HG02938 (cell line): ENCODE results near the gene SRRM5.
A peak's percentile ranks its signal among the peaks of the same experiment; 100 is the strongest.
"Not testable (repeated sequence)": the region's sequence is repeated elsewhere in the genome, so short reads cannot be mapped to it uniquely, and the experiment has no call there.

Experiments used
- ATAC-seq: cut with Tn5 transposase; IDR thresholded peaks from one replicate; pipeline ENCODE4 v1.9.1; 2021; ENCODE audit warnings: mild to moderate bottlenecking, moderate library complexity; ENCODE audit not compliant: unreplicated experiment

Gene SRRM5, protein sequence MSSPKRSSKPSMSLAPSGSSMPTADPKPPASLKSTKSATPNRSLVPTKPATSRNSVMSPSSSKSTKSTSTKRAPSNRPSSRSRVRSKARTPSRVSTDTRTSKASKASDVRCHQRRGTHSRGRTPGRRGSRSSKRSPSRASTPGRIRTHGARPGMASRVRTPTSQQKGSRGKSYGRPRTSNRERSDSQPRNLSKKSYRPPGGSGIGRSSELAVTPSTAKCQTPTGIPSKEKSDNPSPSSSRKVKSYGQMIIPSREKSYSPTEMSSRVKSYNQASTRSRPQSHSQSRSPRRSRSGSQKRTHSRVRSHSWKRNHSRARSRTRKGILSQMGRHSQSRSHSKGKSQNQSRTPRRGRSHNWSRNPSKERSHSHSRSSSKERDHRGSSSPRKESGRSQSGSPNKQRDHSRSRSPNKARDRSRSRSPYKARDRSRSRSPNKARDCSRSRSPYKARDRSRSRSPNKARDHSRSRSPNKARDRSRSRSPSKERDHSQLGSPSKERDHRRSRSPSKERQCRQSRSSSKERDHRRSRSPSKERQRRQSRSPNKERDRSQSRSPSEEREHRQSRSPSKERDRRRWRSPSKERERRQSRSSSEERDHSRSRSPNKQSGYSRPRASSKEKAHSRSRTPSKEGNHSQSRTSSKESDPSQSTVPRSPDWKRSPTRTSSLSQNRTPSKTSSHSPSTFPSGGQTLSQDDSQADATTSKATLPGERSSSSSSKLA

GRCh38 chr19:43611788-43612187 is at the start of gene SRRM5:
SRRM5 (plus strand) TSS chr19:43612088; CDS start chr19:43612122, 34 bp downstream.
- ATAC-seq = no peak

DNA sequence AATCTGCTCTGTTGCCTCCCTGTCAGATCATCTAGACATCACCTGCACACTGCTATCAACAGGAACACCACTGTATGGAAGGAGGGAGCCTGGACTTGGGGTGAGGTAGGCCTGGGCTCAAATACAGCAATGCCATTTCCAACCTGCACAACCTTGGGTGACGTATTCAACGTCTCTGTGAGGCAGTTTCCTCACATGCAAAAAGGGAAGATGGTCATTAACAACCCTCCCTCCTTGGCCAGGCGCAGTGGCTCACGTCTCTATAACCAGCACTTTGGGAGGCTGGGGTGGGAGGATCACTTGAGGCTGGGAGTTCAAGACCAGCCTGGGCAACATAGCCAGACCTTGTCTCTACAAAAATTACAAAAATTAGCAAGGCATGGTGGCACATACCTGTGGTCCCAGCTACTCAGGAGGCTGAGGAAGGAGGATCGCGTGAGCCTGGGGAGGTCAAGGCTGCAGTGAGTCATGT is 49.6 kb upstream of the SRRM5 start:
- no peak for ATAC-seq

- ATAC-seq = peak; percentile 78
Observed at GRCh38 chr19:43562698-43563241, 49.1 kb upstream of the SRRM5 start.

DNA sequence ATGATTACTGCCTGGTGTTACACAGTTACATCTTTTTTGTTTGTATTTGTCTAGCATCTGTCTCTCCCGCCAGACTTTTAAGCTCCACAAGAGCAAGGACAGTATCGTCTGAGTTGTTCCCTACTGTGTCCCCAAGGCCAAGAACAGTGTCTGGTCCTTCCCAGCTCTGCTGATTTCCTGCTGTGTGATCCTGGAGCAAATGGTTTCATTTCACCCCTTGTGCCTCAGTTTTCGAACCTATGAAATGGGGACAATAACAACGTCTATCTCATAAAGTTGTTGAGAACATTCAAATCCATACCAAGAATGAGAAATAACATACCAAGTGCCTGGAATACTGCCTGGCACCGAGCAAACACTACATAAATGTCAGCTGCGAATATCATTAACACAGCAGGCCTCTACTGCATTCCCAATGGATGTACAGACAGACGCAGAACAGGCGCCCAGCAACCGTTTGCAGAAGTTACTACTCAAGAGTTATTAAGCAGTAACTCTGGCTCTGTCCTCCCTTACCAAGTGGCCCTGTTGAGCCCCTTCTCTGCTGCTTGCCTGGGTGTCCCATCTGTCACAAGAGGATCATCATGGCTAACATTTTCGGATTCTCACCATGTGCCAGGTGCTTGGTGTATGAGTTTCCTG is 48.0 kb upstream of the SRRM5 start:
- no peak for ATAC-seq

DNA sequence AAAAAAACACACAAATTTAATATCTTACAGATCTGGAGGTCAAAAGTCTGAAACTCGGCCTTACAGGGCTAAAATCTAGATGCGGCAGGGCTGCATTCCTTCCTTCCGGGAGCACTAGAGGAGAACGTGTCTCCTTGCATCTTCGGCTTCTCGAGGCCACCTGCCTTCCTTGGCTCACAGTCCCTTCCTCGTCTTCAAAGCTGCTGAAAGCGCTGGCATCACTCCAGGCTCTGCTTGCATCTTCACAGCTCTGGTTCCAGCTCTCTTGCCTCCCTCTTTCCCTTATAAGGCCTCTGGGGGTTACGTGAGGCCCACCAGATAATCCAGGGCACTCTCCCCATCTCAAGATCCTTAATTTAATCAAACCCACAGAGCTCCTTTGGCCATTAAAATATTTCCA is 47.1 kb upstream of the SRRM5 start:
- ATAC-seq = no peak

DNA sequence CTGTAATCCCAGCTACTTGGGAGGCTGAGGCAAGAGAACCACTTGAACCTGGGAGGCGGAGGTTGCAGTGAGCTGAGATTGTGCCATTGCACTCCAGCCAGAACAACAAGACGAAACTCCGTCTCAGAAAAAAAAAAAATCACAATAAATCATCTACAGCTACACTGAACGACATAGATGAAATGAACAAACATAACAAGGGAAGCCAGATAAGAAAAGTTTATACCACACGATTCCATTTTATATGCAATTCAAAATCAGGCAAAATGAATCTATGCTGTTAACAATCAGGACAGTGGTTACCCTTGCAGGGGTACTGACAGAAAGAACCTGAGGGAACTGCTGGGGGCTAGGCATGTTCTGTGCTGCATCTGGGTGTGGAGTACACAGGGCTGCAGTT is 42.2 kb upstream of the SRRM5 start:
- no peak for ATAC-seq

GRCh38 chr19:43570174-43570791 is 41.6 kb upstream of the SRRM5 start:
- ATAC-seq = no peak

DNA sequence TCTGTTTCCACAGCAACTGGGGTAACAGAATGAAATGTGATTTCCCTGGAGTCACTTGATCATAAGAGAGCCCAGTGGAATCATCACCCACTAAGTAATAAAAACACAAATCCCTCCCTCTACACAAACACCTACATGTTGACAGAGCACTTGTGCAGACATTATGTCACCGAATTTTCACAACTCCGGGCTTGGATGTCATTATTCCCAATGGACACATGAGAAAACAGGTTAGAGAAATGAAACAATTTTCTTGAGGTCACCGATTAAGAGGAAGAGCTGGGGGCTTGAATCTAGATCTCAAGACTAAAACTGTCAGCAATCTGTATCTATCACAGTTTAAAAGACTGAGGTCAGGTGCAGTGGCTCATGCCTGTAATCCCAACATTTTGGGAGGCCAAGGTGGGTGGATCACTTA is 39.7 kb upstream of the SRRM5 start:
- no peak for ATAC-seq

DNA sequence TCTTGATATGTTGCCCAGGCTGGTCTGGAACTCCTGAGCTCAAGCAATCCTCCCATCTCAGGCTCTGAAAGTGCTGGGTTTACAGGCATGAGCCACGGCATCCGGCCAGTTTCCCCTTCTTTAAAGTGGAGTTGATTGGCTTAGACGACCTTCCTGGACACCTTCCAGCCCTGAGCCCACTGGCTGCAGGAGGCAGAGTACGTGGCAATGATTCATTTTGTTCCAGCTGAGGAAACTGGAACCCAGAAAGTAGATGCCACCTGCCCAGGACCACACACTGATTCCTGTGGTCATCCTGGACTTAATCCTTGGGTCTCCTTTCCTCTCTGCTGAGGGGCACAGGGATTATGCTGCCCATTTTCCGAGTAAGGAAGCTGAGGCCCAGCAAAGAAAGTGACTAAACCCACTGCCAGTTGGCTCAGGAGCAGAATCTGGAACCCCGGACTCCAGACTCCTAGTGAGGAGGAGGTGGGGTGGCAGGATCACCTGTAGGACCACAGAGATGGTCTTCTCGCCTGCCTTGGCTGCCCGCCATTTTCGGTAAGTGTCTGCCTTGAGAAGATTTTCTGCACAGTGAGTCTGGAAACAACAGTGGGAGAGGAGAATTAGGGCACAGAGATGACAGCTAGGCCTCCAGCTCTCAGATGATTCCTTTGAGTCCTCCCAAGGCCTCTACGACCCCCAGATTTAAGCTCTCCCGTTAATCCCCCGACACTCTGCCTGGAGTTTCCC is 37.3 kb upstream of the SRRM5 start:
- ATAC-seq = no peak

DNA sequence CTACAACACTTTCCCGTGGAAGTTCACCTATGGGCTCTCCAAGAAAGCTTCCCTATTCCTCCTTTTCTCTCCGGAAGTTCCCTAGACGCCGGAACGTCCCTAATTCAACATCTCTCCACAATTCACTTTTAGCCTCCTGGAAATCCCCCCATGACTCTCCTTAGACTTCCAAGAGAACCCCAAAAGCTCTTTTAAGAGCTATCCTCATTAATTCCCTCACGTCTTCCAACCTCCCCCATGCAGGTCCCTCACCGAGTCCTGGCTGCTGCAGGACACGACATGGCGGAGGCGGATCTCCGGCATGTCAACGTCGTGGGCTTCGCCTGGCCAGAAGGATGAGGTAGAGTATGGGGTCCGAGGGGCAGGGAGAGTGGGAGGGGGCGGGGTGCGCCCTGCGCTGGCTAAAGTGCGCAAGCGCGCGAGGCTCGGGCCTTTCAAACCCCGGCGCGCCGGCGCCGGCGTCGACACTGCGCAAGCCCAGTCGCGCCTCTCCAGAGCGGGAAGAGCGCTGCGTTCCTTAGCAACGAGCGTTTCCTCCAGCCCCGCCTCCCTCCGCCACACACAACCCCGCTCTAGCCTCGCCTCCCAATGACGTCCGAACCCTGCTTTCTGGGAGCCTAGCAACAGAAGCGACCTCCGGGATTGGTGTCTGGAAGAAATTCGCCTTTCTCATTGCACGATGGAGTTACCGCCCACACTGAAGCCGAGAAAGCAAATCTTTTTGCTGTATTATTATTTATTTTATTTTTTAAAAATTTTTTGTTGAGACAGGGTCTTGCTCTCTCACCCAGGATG is 36.5 kb upstream of the SRRM5 start, which contains the start of the genes PINLYP and XRCC1:
PINLYP (plus strand) TSS at position 646 of the 795 bp plus-strand sequence. CDS start 1,391 bp downstream, outside the sequence.
XRCC1 (minus strand) TSS at position 372 of the 795 bp plus-strand sequence; CDS start at position 303, 69 bp downstream.
- ATAC-seq = peak; percentile 98

- ATAC-seq = peak; percentile 6
Observed at GRCh38 chr19:43575955-43576878, 35.7 kb upstream of the SRRM5 start.

DNA sequence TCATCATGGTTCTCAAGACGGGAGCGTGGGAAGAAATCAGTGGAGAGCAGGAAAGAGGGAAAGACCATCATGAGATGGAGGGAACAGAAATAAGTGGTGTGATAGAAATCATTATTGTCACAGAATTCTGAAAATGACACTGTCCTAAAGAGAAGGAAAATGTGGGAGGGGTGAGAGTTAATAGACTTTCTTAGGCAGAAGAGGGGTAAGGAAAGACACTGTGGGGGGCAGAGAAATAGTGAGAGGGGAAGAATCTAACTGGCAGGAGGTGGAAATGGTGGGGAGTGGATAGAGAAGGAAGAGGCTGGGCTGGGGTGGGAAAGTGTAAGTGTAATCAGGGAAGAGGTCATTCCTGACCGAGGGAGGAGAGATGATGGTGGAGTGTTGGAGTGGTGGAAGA is 33.1 kb upstream of the SRRM5 start:
- no peak for ATAC-seq

DNA sequence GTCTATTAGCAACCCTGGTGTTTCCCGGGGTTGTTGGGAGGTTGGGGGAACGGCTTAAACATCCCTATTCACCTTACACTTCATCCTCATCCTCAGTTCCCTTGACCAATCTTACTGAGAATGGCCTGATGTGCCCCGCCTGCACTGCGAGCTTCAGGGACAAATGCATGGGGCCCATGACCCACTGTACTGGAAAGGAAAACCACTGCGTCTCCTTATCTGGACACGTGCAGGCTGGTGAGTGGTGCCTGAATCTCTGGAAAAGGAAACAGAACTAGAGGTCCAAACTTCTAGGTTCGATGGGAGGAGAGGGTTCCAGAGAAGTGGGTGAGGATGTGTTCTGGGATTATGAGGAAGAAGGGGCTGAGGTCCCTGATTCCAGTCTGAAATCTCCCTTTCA is 30.4 kb upstream of the SRRM5 start:
- ATAC-seq = no peak

DNA sequence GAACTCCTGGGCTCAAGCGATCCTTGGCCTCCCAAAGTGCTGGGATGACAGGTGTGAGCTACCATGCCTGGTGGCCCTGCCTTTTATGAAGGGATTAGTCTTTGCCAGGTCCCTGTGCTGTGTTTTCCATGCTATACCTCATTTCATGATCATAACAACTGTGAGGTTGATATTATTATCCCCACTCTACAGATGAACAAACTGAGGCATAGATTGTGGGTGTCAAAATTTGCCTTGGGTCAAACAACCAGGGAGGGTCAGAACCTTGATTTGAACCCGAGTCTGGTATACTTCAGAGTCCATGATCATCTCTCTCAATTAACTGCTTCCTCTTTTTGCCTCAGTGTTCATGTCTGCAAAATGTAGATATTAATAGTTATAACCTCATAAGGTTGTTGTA is 29.4 kb upstream of the SRRM5 start:
- no peak for ATAC-seq

- ATAC-seq = no peak
Observed at GRCh38 chr19:43584484-43584883, 27.4 kb upstream of the SRRM5 start.

DNA sequence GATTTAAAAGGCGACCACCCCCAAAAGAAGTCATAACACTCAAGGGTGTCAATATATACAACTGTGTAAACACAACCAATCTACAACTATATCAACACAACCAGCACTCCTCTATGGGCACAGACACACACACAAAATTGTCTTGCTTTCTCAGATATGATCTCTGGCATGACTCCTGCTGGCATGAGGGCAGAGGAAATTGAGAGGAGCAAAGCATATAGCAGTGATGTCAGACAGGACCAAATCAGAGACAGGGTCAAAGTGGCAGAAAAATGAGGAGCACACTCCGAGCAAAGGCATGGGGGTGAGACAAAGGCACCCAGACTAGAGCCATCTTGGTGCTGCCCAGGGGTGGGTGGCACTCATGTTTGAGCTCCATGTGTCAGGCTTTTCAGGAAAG is 25.5 kb upstream of the SRRM5 start:
- no peak for ATAC-seq

DNA sequence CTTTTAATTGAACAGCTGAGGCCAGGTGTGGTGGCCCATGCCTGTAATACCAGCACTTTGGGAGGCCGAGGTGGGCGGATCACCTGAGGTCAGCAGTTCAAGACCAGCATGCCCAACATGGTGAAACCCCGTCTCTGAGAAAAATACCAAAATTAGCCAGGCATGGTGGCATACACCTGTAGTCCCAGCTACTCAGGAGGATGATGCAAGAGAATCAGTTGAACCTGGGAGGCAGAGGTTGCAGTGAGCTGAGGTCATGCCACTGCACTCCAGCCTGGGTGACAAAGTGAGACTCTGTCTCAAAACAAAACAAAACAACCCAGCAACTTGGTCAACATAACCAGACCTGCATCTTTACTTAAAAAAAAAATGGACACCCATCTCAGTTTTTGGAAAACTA is 24.9 kb upstream of the SRRM5 start:
- ATAC-seq = not testable (repeated sequence)

GRCh38 chr19:43589277-43589676 is 22.6 kb upstream of the SRRM5 start:
- ATAC-seq = no peak
